Measurements from ENCODE around the gene JMJD4.

DNA sequence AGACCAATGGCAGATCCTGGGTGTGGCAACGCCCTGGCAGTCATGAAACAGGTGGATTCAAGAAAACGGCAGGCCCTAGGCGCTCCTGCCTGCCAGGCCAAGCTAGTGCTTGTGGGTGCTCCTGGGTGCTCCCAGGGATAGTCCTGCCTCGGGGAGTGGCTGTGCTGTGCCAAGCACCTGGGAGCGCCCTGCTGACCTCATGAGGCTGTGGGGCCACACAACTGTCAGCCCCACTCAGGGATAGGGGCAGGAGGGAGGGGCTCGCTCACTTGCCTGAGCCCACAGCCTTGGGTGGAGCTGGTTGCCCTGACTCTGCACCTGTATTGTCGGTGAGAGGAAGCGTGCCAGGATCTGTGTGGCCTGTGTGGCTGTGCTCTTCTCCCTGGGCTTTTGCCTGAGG lies 9.6 kb upstream of the JMJD4 start:
- TF ChIP-seq CTCF (conservative IDR thresholded peaks at IDR 0.05) (no peak), EZH2 (IDR thresholded peaks at IDR 0.05; ENCODE audit: low read depth) (no peak)

Data from PC-9 (cell line).